IMR-90 (cell line): ENCODE results near the gene PTK7. TPM values are rescaled to one million over a fixed set of nuclear protein-coding genes. Genes with fewer than 3 reads are reported as not detected.

Experiments
- ATAC-seq: fragments of 200-7000 bp; cut with Tn5 transposase; 2 replicates; pipeline ENCODE4 v1.9.1; 2020; ENCODE audit warnings: low read depth, mild to moderate bottlenecking, moderate library complexity
- BruUV-seq: library from RNA; stranded (reverse); fragments of 400-500 nt; replicated peaks from 2 replicates; lab custom pipeline; 2021; lab: Mats Ljungman, UMichigan
- CTCF ChIA-PET: fragments of 300-600 bp; formaldehyde crosslinking; extraction: SDS; loops from one replicate; lab custom pipeline; 2021; ENCODE audit warnings: antibody characterized with exemption; lab: Yijun Ruan, JAX
- POLR2A ChIA-PET: fragments of 300-600 bp; sonication (Branson Sonifier 250); formaldehyde crosslinking; loops from one replicate; lab custom pipeline; 2022; ENCODE audit warnings: antibody characterized with exemption; ENCODE audit not compliant: unreplicated experiment; lab: Charles Lee
- DNase-seq: peaks from one replicate; pipeline ENCODE4 v3.0.0; 2013
- H2AFZ ChIP-seq: replicated peaks from 2 replicates; pipeline ENCODE3; 2013; ENCODE audit warnings: low read length, mild to moderate bottlenecking; ENCODE audit not compliant: poor library complexity
- H2AK5ac ChIP-seq: 2 replicates; pipeline ENCODE4 v1.6.1; 2013; ENCODE audit warnings: low read depth, low read length, inconsistent platforms
- H2AK9ac ChIP-seq: replicated peaks from 2 replicates; pipeline ENCODE3; 2013; ENCODE audit warnings: mild to moderate bottlenecking, low read depth, low read length, moderate library complexity; ENCODE audit not compliant: poor library complexity
- H2BK120ac ChIP-seq: 2 replicates; pipeline ENCODE4 v1.6.1; 2013; ENCODE audit warnings: low read depth, low read length, inconsistent platforms
- H2BK15ac ChIP-seq: 3 replicates; pipeline ENCODE4 v1.6.1; 2013; ENCODE audit warnings: low read depth, low read length, inconsistent platforms
- H2BK20ac ChIP-seq: 2 replicates; pipeline ENCODE4 v1.6.1; 2013; ENCODE audit warnings: low read depth, mild to moderate bottlenecking, inconsistent platforms, low read length, moderate library complexity
- H2BK5ac ChIP-seq: 2 replicates; pipeline ENCODE4 v1.6.1; 2013; ENCODE audit warnings: mild to moderate bottlenecking, low read depth, low read length, inconsistent platforms; ENCODE audit not compliant: poor library complexity, severe bottlenecking
- H3K14ac ChIP-seq: replicated peaks from 2 replicates; pipeline ENCODE4 v1.6.1; 2013; ENCODE audit warnings: low read depth, low read length, inconsistent platforms
- H3K18ac ChIP-seq: 2 replicates; pipeline ENCODE4 v1.6.1; 2013; ENCODE audit warnings: low read depth, low read length, control low read depth
- H3K23ac ChIP-seq: 2 replicates; pipeline ENCODE4 v1.6.1; 2013; ENCODE audit warnings: low read depth, low read length, inconsistent platforms
- H3K27ac ChIP-seq: 2 replicates; pipeline ENCODE4 v1.5.1; 2013; ENCODE audit warnings: mild to moderate bottlenecking, control low read depth, low read length; ENCODE audit not compliant: insufficient read depth
- H3K27me3 ChIP-seq: 2 replicates; pipeline ENCODE4 v1.6.1; 2013; ENCODE audit warnings: low read length; ENCODE audit not compliant: control insufficient read depth, insufficient read depth
- H3K36me3 ChIP-seq: 2 replicates; pipeline ENCODE4 v1.6.1; 2013; ENCODE audit warnings: low read length, mixed read lengths; ENCODE audit not compliant: control insufficient read depth, insufficient read depth
- H3K4ac ChIP-seq: 2 replicates; pipeline ENCODE4 v1.6.1; 2013; ENCODE audit warnings: low read depth, low read length, inconsistent platforms
- H3K4me1 ChIP-seq: 2 replicates; pipeline ENCODE4 v1.6.1; 2013; ENCODE audit warnings: low read length, mixed read lengths; ENCODE audit not compliant: control insufficient read depth, insufficient read depth
- H3K4me2 ChIP-seq: 2 replicates; pipeline ENCODE4 v1.6.1; 2013; ENCODE audit warnings: low read depth, mild to moderate bottlenecking, control low read depth, low read length, moderate library complexity
- H3K4me3 ChIP-seq: 2 replicates; pipeline ENCODE4 v1.5.1; 2013; ENCODE audit warnings: low read depth, mild to moderate bottlenecking, control low read depth, low read length, moderate library complexity; ENCODE audit not compliant: insufficient read depth
- H3K56ac ChIP-seq: 2 replicates; pipeline ENCODE4 v1.6.1; 2013; ENCODE audit warnings: low read length, inconsistent platforms; ENCODE audit not compliant: insufficient read depth; ENCODE audit errors: extremely low read depth
- H3K79me1 ChIP-seq, 2 experiments: 2 replicates each; pipeline ENCODE4 v1.6.1; 2013; ENCODE audit warnings: low read length in 2 of 2, inconsistent platforms in 1 of 2, low read depth in 1 of 2
- H3K9ac ChIP-seq: 2 replicates; pipeline ENCODE4 v1.6.1; 2013; ENCODE audit warnings: low read depth, low read length, control low read depth
- H3K9me1 ChIP-seq: 2 replicates; pipeline ENCODE4 v1.6.1; 2013; ENCODE audit warnings: low read length, inconsistent platforms; ENCODE audit not compliant: insufficient read depth
- H3K9me3 ChIP-seq: 2 replicates; pipeline ENCODE4 v1.6.1; 2013; ENCODE audit warnings: low read length; ENCODE audit not compliant: control insufficient read depth, insufficient read depth
- H4K20me1 ChIP-seq: 2 replicates; pipeline ENCODE4 v1.6.1; 2013; ENCODE audit warnings: low read length, inconsistent platforms; ENCODE audit not compliant: insufficient read depth
- H4K5ac ChIP-seq: 2 replicates; pipeline ENCODE4 v1.6.1; 2013; ENCODE audit warnings: mild to moderate bottlenecking, low read depth, low read length, control low read depth
- H4K8ac ChIP-seq, 2 experiments: 2 replicates each; pipeline ENCODE4 v1.6.1; 2013; ENCODE audit warnings: low read depth in 2 of 2, low read length in 2 of 2, control low read depth in 1 of 2, inconsistent platforms in 1 of 2
- H4K91ac ChIP-seq: 2 replicates; pipeline ENCODE4 v1.6.1; 2013; ENCODE audit warnings: low read depth, low read length, inconsistent platforms; ENCODE audit not compliant: insufficient read depth
- BHLHE40 ChIP-seq: fragments of 150-350 bp; IDR thresholded peaks from 2 replicates; pipeline ENCODE4 v1.6.1; 2016; ENCODE audit warnings: mild to moderate bottlenecking, low read depth, low read length
- CEBPB ChIP-seq: IDR thresholded peaks from 2 replicates; pipeline ENCODE4 v1.6.1; 2012; ENCODE audit warnings: low read depth, low read length, improper control_type of control experiment
- CHD1 ChIP-seq: IDR thresholded peaks from 2 replicates; pipeline ENCODE4 v1.6.1; 2012; ENCODE audit warnings: low read depth, low read length, improper control_type of control experiment
- CTCF ChIP-seq: conservative IDR thresholded peaks from 2 replicates; pipeline ENCODE4 v1.5.1; 2012; ENCODE audit warnings: mild to moderate bottlenecking, low read depth, low read length, improper control_type of control experiment
- ELK1 ChIP-seq: fragments of 150-350 bp; IDR thresholded peaks from 2 replicates; pipeline ENCODE4 v1.6.1; 2016; ENCODE audit warnings: low read depth, mild to moderate bottlenecking, low read length, moderate library complexity, borderline replicate concordance
- FOS ChIP-seq: fragments of 150-350 bp; IDR thresholded peaks from 2 replicates; pipeline ENCODE4 v1.6.1; 2016; ENCODE audit warnings: low read depth, low read length
- MAFK ChIP-seq: IDR thresholded peaks from 2 replicates; pipeline ENCODE4 v1.6.1; 2012; ENCODE audit warnings: low read depth, low read length, improper control_type of control experiment
- MAZ ChIP-seq: IDR thresholded peaks from 2 replicates; pipeline ENCODE4 v1.6.1; 2012; ENCODE audit warnings: low read depth, mild to moderate bottlenecking, low read length, improper control_type of control experiment, moderate library complexity, borderline replicate concordance
- MXI1 ChIP-seq: IDR thresholded peaks from 2 replicates; pipeline ENCODE4 v1.6.1; 2012; ENCODE audit warnings: low read depth, mild to moderate bottlenecking, low read length, moderate library complexity, borderline replicate concordance
- NFE2L2 ChIP-seq: fragments of 150-350 bp; IDR thresholded peaks from 2 replicates; pipeline ENCODE4 v1.6.1; 2016; ENCODE audit warnings: low read depth, mild to moderate bottlenecking, low read length
- POLR2A ChIP-seq: IDR thresholded peaks from 2 replicates; pipeline ENCODE4 v1.6.1; 2012; ENCODE audit warnings: mild to moderate bottlenecking, low read depth, low read length
- RAD21 ChIP-seq: IDR thresholded peaks from 2 replicates; pipeline ENCODE4 v1.6.1; 2012; ENCODE audit warnings: low read length, improper control_type of control experiment
- RCOR1 ChIP-seq: IDR thresholded peaks from 2 replicates; pipeline ENCODE4 v1.6.1; 2012; ENCODE audit warnings: mild to moderate bottlenecking, low read length, improper control_type of control experiment; ENCODE audit not compliant: insufficient replicate concordance
- RFX5 ChIP-seq: IDR thresholded peaks from 2 replicates; pipeline ENCODE4 v1.8.0; 2012; ENCODE audit warnings: low read depth, mild to moderate bottlenecking, low read length, moderate library complexity
- SMC3 ChIP-seq: fragments of 150-350 bp; IDR thresholded peaks from 2 replicates; pipeline ENCODE4 v1.6.1; 2016; ENCODE audit warnings: low read depth, mild to moderate bottlenecking, antibody characterized with exemption, low read length, moderate library complexity
- USF2 ChIP-seq: fragments of 150-350 bp; IDR thresholded peaks from 2 replicates; pipeline ENCODE4 v1.6.1; 2017; ENCODE audit warnings: mild to moderate bottlenecking, antibody characterized with exemption, low read length, low read depth
- WGBS, 2 experiments: methylation state at CpG; one replicate each; pipeline versions ENCODE4 v1.1.5 to v1.1.7; 2013; ENCODE audit warnings: missing lambda C conversion rate in 2 of 2; ENCODE audit not compliant: insufficient read length in 1 of 2; ENCODE audit errors: extremely low coverage in 2 of 2; 5-methylcytosine and 5-hydroxymethylcytosine counted together
- dilution Hi-C: fragments of 300-500 bp; cut with HindIII; formaldehyde crosslinking; loops from one replicate; pipeline ENCODE4 v1.14.3; 2018; ENCODE audit warnings: low sequenced_read_pairs; ENCODE audit not compliant: unreplicated experiment
- in situ Hi-C: fragments of 300-500 bp; cut with MboI; formaldehyde crosslinking; loops from 3 replicates; pipeline ENCODE4 v1.14.3; 2019; ENCODE audit warnings: low sequenced_read_pairs, inconsistent platforms, mixed read lengths
- intact Hi-C: fragments of 100-400 bp; cut with micrococcal nuclease; formaldehyde crosslinking; loops from 2 replicates; pipeline ENCODE4 v1.10.0; 2022
- polyA plus RNA-seq, 3 experiments: library from polyadenylated mRNA; depleted of rRNA; stranded (reverse); fragments of >200 nt; gene quantifications; 2 replicates each; pipeline ENCODE4 v1.2.3, GENCODE V29; 2012; ENCODE audit warnings: low replicate concordance in 1 of 3
- total RNA-seq: library from RNA; depleted of rRNA; stranded (reverse); fragments of >200 nt; gene quantifications from 2 replicates; pipeline ENCODE4 v1.2.3, GENCODE V29; 2012

PTK7 gene
- total and polyA plus RNA-seq, 2 of the 4 experiments (the other 2 are of a cell fraction) = 47.1 to 142 TPM

GRCh38 chr6:43144879-43145278, 68.8 kb downstream of the PTK7 start:
- peaks cover 10% of the 10 kb centered on the region for H3K4me1 ChIP-seq
- H3K4me2 ChIP-seq = no peak overlapping the region
- POLR2A ChIA-PET = no interaction called here
- peaks cover 6% of the 10 kb centered on the region; the same call in 1 of the 2 replicates for H4K20me1 ChIP-seq
- no CpG with 5 or more reads among the region's 6 CpGs for WGBS, 2 experiments
- no peak overlapping the region for H2AK5ac ChIP-seq
- H4K91ac ChIP-seq = no peak overlapping the region
- no peak overlapping the region for H3K56ac ChIP-seq
- H3K9ac ChIP-seq = no peak overlapping the region
- no peak overlapping the region for H2BK20ac ChIP-seq
- H3K9me3 ChIP-seq = no peaks in the 10 kb centered on the region
- CTCF ChIA-PET = no interaction called here
- ATAC-seq (no peak), DNase-seq (peak; percentile 38)
- intact Hi-C loops = loop anchor here (5.0 kb wide), 1 partner anchor 93 kb away; the partner anchor contains the start of gene CUL7
- in situ Hi-C loops = loop anchor here (10.0 kb wide), 1 partner anchor 240 kb away; no protein-coding TSS in a partner anchor
- no TSS peak for BruUV-seq
- no peak overlapping the region for H2BK15ac ChIP-seq
- no peak overlapping the region for H4K8ac ChIP-seq
- no peak overlapping the region for H3K18ac ChIP-seq
- no peak overlapping the region for H3K27ac ChIP-seq
- H3K14ac ChIP-seq = no peak overlapping the region
- no peaks in the 10 kb centered on the region for H3K27me3 ChIP-seq
- no peak overlapping the region for H3K4me3 ChIP-seq
- no peak overlapping the region for H4K5ac ChIP-seq
- H2AFZ ChIP-seq = peak overlapping the region; percentile 64
- H3K23ac ChIP-seq = no peak overlapping the region
- peaks cover 44% of the 10 kb centered on the region for H3K36me3 ChIP-seq
- no peak overlapping the region; the same call in 1 of the 2 replicates for H2BK120ac ChIP-seq
- peak overlapping the region; percentile 15 for H2BK5ac ChIP-seq
- no peak for TF ChIP-seq SMC3
- TF ChIP-seq USF2 = no peak
- TF ChIP-seq CEBPB = no peak
- TF ChIP-seq NFE2L2 = no peak
- no peak for TF ChIP-seq RAD21
- TF ChIP-seq RFX5 = no peak
- TF ChIP-seq ELK1 = no peak
- TF ChIP-seq CTCF = no peak
- TF ChIP-seq BHLHE40 = no peak
- TF ChIP-seq MAFK = no peak
- no peak for TF ChIP-seq RCOR1
- TF ChIP-seq POLR2A = no peak
- TF ChIP-seq MAZ = no peak
- TF ChIP-seq MXI1 = no peak
- TF ChIP-seq CHD1 = no peak
- TF ChIP-seq FOS = no peak
- dilution Hi-C loops = no loop called here
- H3K79me1 ChIP-seq = peaks cover 5 to 22% of the 10 kb centered on the region in 2 experiments; a peak in 2 of 4 replicates
- no peak overlapping the region for H2AK9ac ChIP-seq
- no peak overlapping the region for H3K4ac ChIP-seq
- H3K9me1 ChIP-seq = 0 out of 2 replicates have a peak, but pooled peaks cover 3% of the 10 kb centered on the region
